GM10248 (cell line): ENCODE measurements around the gene HRC.
A peak's percentile ranks its signal among the peaks of the same experiment; 100 is the strongest.
"Not testable (repeated sequence)": the region's sequence is repeated elsewhere in the genome, so short reads cannot be mapped to it uniquely, and the experiment has no call there.

ENCODE experiments used
- CTCF ChIA-PET: fragments of 300-600 bp; sonication (Branson Sonifier 250); formaldehyde crosslinking; extraction: SDS; loops from one replicate; lab custom pipeline; 2021; ENCODE audit warnings: antibody characterized with exemption; lab: Yijun Ruan, JAX
- POLR2A ChIA-PET: fragments of 350-650 bp; sonication (Branson Sonifier 250); formaldehyde crosslinking; extraction: SDS; loops from one replicate; lab custom pipeline; 2020; ENCODE audit warnings: antibody characterized with exemption; lab: Yijun Ruan, JAX
- DNase-seq: peaks from one replicate; pipeline ENCODE4 v3.0.0; 2012; ENCODE audit errors: extremely low spot score
- TF ChIP-seq, protein P1 (sequence below): IDR thresholded peaks from 2 replicates; pipeline ENCODE4 v1.5.1; 2012; ENCODE audit warnings: mild to moderate bottlenecking, low read depth; ENCODE audit errors: extremely low read depth, missing control alignments, control extremely low read depth

The HRC gene

DNA sequence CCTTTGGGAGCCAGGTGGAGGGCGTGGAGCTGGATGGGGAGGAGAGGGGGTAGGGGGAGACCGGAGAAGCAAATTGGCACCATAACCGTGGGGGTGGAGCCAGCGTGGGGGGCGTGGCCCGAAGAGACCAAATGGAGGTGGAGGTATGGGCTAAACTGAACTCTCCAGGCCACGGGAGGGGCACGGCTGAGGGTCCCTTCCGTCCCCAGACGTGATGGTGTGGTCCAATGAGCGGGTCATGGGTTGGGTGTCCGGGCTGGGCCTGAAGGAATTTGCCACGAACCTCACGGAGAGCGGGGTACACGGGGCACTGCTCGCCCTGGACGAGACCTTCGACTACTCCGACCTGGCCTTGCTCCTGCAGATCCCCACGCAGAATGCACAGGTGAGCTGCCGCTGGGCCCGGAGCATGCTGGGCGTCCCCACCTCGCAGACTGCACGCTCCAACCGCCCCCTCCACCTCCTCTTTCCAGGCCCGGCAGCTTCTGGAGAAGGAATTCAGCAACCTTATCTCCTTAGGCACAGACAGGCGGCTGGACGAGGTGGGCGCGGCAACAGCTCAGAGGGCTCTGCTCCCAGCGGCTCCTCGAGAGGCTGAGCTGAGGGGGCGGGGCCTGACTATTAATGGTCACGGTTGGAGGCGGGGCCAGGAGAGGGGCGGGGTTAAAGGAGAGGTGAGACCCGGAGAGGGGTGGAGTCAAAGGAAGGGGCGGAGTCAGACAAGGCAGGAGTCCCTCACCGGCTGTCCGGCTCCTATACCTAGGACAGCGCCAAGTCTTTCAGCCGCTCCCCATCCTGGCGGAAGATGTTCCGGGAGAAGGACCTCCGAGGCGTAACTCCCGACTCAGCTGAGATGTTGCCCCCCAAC lies 6.2 kb downstream of the HRC start:
- ChIA-PET CTCF (interaction anchor here (1.0 to 4.3 kb wide), 8 partner anchors 11 to 76 kb away, joined by 3 to 30 read pairs (median 4); partner anchors contain the start of gene LIN7B), POLR2A (no interaction called here)
- DNase-seq, result peak; percentile 86
- TF ChIP-seq, protein P1, sequence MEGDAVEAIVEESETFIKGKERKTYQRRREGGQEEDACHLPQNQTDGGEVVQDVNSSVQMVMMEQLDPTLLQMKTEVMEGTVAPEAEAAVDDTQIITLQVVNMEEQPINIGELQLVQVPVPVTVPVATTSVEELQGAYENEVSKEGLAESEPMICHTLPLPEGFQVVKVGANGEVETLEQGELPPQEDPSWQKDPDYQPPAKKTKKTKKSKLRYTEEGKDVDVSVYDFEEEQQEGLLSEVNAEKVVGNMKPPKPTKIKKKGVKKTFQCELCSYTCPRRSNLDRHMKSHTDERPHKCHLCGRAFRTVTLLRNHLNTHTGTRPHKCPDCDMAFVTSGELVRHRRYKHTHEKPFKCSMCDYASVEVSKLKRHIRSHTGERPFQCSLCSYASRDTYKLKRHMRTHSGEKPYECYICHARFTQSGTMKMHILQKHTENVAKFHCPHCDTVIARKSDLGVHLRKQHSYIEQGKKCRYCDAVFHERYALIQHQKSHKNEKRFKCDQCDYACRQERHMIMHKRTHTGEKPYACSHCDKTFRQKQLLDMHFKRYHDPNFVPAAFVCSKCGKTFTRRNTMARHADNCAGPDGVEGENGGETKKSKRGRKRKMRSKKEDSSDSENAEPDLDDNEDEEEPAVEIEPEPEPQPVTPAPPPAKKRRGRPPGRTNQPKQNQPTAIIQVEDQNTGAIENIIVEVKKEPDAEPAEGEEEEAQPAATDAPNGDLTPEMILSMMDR, result no peak

DNA sequence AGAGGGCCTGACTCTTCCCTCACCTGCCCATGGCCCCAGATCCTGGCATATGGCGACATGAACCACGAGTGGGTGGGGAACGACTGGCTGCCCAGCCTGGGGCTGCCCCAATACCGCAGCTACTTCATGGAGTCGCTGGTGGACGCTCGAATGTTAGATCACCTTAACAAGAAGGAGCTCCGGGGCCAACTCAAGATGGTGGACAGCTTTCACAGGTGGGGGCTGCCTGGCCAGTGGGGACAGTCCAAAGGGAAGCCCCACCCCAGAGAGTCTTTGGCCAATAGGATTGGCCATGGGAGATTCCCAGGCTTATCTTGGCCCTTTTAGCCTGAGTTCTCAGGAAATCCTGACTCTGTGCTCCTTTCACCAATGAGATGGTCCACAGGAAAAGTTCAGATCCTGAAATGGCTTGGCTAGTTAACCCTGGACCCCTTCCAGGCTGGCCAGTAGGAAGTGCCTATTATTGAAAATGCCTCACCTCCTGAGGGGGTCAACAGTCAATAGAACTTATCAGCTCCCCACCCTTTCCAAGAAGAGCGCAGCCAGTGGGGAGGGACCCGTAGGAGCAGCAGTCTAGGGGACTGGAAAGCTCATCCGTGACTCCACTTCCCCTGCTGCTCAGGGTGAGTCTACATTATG lies 7.0 kb downstream of the HRC start:
- POLR2A ChIA-PET, result interaction anchor here (0.6 kb wide), 1 partner anchor 372 kb away, joined by 4 read pairs; no protein-coding TSS in a partner anchor
- TF ChIP-seq, protein P1, result no peak
- CTCF ChIA-PET, result interaction anchor here (0.6 to 4.9 kb wide), 11 partner anchors 10 to 178 kb away, joined by 3 to 43 read pairs (median 4); partner anchors contain the start of gene LIN7B
- no peak for DNase-seq

DNA sequence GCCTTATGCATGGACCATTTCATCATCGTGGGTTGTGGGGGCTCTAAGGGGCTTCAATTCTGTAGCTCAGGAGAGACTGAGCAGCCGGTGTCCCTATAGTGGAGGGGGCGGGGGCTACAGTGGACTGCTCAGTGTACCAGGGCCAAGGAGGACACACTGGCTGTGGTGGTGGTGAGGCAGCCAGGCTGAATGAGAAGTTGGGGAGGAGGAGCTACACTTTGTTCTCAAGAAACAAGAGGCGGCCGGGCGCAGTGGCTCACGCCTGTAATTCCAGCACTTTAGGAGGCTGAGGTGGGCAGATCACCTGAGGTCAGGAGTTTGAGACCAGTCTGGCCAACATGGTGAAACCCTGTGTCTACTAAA lies 8.8 kb downstream of the HRC start:
- POLR2A ChIA-PET, DNase-seq: not testable (repeated sequence)
- CTCF ChIA-PET, result interaction anchor here (0.8 to 4.9 kb wide), 20 partner anchors 12 to 338 kb away, joined by 3 to 43 read pairs (median 4); partner anchors contain the start of genes CGB7 and LIN7B

DNA sequence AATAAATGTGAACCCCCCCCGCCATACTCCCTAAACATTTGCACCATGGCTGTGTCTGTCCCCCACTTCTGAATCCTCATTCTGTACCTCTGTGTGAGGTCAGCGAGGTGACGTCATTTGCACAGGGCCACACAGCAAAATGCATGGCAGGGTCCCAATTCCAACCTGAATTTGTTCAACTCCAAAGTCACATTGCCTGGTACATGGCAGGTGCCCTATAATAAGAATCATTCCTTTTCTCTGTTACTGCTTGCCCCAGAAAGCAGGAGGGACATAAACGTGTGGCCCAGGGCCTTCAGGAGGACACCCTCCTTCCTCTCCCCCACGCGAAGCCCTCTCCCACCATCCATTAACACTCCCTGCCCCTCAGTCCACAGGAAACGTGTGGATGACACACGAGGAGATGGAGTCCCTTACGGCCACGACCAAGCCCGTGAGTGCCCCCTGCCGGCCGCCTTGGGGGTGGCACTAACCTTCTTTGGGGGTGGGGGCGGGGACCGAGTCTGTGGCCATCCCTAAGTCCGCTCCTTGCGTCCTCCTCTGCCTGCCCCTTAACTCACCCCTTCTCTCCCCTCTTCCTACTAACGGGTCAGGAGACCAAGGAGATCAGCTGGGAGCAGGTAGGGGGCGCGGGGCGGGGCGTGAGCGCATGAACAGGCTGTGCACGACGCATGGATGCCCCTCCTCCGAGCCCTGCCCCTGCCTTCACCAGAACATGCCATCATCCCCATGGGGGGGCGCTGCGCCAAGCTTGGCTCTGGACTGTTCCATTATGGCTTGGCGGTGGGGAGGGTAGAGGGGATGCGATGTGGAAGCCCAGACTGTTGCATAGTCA lies 9.4 kb downstream of the HRC start:
- peak; percentile 86 for DNase-seq
- CTCF ChIA-PET, result interaction anchor here (0.6 to 4.9 kb wide), 23 partner anchors 12 to 339 kb away, joined by 3 to 43 read pairs (median 4); partner anchors contain the start of genes CGB7, GYS1, LIN7B and RUVBL2
- POLR2A ChIA-PET, result no interaction called here
- TF ChIP-seq, protein P1, result peak; percentile 75

DNA sequence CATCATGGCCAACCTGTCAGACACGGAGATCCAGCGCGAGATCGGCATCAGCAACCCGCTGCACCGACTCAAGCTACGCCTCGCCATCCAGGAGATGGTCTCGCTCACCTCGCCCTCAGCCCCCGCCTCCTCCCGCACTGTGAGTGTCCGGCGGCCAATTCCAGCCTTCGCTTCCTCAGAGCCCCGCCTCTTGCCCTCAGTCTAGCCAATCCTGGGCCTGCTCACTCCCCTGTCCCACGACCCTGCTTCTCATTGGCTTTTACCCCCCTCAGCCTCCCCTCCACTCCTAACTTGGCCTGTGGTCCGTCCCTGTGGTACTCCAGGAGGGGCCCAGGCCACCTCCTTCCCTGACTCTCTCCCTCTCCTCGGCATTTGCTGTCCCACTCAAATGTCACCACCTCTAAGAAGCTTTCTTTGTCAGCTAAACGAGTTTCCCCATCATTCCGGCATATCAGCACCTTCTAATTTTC lies 12.3 kb downstream of the HRC start:
- POLR2A ChIA-PET, result no interaction called here
- peak; percentile 86 for DNase-seq
- CTCF ChIA-PET, result interaction anchor here (1.0 to 1.1 kb wide), 3 partner anchors 36 to 149 kb away, joined by 3 to 5 read pairs (median 3); partner anchors contain the start of gene RUVBL2
- TF ChIP-seq, protein P1, result no peak

DNA sequence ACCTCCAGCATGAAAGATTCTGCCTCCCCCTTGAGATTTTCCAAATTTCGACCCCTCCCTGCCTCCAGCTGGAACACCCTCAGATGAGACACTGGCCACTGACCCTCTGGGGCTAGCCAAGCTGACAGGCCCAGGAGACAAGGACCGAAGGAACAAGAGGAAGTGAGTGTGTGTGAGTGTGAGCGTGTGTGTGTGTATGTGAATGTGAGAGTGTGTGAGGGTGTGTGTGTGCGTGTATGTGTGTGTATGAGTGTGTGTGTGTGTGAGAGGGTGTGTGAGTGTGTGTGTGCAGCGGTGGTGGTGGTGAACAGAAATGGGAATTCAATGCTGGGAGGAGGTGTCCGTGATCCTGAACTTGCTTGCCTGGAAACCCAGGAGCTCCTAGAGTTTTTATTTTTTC lies 13.8 kb downstream of the HRC start:
- POLR2A ChIA-PET, result no interaction called here
- no peak for DNase-seq
- CTCF ChIA-PET, result interaction anchor here (0.7 to 1.4 kb wide), 2 partner anchors 13 to 44 kb away, joined by 3 to 4 read pairs; no protein-coding TSS in a partner anchor
- TF ChIP-seq, protein P1, result no peak
